IPS-18c (cell line): ENCODE measurements around the gene UROC1.

ENCODE experiments used
- H3K4me3 ChIP-seq: 2 replicates; pipeline ENCODE4 v1.7.0; 2013; ENCODE audit warnings: low read depth, mild to moderate bottlenecking, low read length, moderate library complexity; ENCODE audit not compliant: insufficient read depth
- H3K9me3 ChIP-seq: one replicate; pipeline ENCODE4 v1.6.1; 2013; ENCODE audit warnings: mild to moderate bottlenecking, low read length, moderate library complexity; ENCODE audit not compliant: control insufficient read depth, insufficient read depth

The UROC1 gene

GRCh38 chr3:126435456-126436315 lies 81.9 kb downstream of the UROC1 start:
- H3K4me3 ChIP-seq = no peak overlapping the region

GRCh38 chr3:126434931-126435411 lies 82.6 kb downstream of the UROC1 start:
- Histone ChIP-seq H3K9me3 (no peaks in the 10 kb centered on the region), H3K4me3 (no peak overlapping the region)

More at GRCh38 chr3:126435456-126436315, 81.9 kb downstream of the UROC1 start:
- no peaks in the 10 kb centered on the region for H3K9me3 ChIP-seq

DNA sequence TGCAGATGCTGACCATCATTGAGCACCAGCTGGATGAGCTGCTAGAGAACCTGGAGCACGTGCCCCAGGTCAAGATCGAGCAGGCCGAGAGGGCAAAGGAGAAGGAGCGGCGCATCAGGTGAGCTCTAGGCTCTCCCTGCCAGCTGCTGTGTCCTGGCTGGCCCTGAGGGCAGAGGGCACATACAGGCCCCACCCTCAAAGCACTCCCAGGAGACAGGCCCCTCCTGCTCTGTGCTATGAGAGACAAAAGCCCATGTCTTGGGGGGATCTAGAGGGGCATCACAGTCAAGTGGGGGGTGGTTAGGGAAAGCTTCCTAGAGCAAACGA lies 83.3 kb downstream of the UROC1 start:
- Histone ChIP-seq H3K9me3 (no peaks in the 10 kb centered on the region), H3K4me3 (no peak overlapping the region)

GRCh38 chr3:126433496-126434263 lies 83.9 kb downstream of the UROC1 start:
- H3K4me3 ChIP-seq = no peak overlapping the region
- no peaks in the 10 kb centered on the region for H3K9me3 ChIP-seq

DNA sequence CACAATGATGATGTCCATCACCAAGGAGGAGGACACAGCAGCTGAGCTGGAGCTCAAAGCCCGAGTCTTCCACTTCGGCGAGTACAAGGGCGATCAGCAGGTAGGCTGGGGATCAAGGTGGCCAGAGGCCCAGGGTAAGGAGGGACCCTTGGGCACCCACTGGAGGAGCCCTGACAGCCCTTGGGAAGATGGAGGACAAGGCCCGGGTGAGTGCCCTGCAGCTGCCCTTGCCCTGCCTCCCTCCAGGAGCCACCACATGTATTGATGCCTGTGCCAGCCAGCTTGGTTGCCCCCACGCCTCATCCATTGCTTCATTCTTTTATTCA lies 84.5 kb downstream of the UROC1 start:
- no peak overlapping the region for H3K4me3 ChIP-seq
- H3K9me3 ChIP-seq = no peaks in the 10 kb centered on the region

DNA sequence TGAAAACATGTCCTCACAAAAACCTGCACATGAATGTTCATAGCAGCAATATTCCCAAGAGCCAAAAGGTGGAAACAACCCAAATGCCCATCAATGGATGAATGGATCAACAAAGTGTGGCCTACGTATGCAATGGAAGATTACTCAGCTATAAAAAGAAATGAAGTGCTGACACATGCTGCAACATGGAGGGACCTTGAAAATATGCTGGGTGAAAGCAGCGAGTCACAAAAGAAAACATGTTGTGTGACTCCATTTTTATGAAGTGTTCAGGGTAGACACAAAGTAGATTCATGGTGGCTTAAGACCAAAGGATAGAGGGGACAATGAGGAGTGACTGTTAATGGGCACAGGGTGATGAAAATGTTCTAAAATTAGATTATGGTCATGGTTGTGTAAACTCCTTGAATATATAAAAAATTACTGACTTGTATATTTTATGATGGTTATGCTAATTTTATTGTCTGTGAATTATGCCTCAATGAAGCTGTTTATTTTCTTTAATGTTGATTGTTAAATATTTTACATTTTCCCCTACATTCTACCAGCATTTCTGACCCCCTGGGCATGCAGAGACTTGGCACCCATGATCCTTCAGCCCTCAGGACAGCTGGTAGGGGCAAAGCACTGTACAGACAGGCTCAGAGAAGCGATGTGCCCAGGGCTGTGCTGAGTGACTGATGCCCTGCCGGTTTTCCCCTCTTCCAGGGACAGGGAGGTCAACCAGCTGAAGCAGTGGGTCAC lies 85.0 kb downstream of the UROC1 start:
- no peak overlapping the region for H3K4me3 ChIP-seq
- H3K9me3 ChIP-seq = no peaks in the 10 kb centered on the region
